Parietal lobe (tissue), 2 donors: ENCODE results near the gene CMSS1. TPM values are rescaled to one million over a fixed set of nuclear protein-coding genes. Genes with fewer than 3 reads are reported as not detected.

ENCODE experiments used
- small RNA-seq: library from RNA; depleted of rRNA; stranded (forward); fragments of <200 nt; gene quantifications from one replicate; pipeline ENCODE3, GENCODE V24; 2014; ENCODE audit warnings: low replicate concordance
- total RNA-seq: library from RNA; depleted of rRNA; stranded (reverse); fragments of >200 nt; gene quantifications from one replicate; pipeline ENCODE4 v1.2.3, GENCODE V29; 2014

Gene CMSS1
- total RNA-seq: 14.4 TPM

DNA sequence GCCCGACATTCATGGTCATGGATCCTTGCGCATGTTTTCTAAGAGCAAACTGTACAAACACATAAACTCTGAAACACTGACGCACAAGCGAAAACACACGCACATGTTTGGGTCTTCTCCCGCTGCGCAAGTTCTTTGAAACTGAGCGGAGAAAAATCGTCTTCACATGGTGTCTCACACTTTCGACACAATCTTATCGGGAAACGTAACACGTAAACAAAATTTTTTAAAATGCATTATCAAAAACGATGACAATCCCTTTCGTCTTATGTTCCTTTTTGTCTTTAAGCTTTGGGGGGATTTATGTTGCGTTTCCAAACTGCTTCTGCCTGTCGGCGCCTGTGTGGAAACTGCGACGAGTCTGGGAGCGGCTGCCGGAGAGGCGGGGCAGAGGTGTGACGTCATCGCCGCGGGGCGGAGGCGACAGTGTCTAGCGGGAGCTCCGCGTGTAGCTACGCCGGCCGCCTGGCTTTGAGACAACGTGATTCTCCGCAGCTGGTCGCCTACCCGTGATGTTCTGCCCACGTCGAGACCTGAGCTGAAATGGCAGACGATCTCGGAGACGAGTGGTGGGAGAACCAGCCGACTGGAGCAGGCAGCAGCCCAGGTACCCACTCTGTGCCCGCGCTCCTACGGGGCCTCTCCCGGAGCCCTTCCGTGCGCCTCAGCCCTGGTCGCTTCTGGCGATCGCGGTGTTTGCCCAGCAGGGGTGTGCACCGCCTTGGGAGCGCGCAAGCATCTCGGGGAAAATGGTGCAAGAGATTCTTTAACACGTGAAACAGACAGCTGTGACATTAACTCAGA is at the start of gene CMSS1:
TSS of gene CMSS1 (plus strand) at position 426 of the 804 bp plus-strand sequence.

DNA sequence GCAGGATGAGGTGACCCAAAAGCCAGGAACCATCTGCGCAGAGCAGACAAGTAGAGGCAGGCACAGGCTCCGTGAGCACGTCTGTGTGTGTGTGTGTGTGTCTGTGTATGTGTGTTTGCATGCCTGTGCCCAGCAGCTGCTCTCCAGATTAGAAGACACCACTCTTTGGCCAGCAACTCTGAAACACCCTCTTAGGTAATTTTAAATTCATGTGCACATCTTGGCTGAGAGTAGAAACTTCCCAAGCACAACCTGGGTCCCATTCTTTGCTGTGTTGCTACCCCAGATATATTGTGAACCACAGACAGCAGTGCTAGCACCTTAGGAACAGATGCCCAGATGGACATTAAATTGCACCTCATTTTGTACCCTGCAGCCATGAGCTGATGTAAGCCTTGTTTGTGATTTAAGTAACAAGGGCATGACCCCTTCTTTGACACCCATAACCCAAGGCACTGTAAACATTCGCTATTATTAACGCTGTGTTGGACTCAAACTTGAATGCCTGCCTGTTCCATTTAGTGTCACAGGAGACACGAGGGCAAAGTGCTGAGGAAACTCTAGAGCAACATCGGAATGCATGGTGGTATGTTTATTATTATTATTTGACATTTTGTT is 296.9 kb downstream of the CMSS1 start, which contains the start of gene FILIP1L:
TSS of gene FILIP1L (minus strand) at position 89 of the 618 bp plus-strand sequence.

Small RNA genes lying within 50 kb of the gene (small RNA-seq; reads per million reads assigned to genes)
- not detected for gene MIR3921

Other genes starting within 250 kb of the CMSS1 start
- gene COL8A1, start 179.3 kb upstream of the CMSS1 start, total RNA-seq: 0.31 TPM